HG02970 (cell line): ENCODE data around the gene ZNF469.

Experiments
- ATAC-seq: cut with Tn5 transposase; IDR thresholded peaks from one replicate; pipeline ENCODE4 v1.9.1; 2021; ENCODE audit warnings: mild to moderate bottlenecking, moderate library complexity, moderate number of reproducible peaks; ENCODE audit not compliant: unreplicated experiment, low FRiP score

The ZNF469 gene

DNA sequence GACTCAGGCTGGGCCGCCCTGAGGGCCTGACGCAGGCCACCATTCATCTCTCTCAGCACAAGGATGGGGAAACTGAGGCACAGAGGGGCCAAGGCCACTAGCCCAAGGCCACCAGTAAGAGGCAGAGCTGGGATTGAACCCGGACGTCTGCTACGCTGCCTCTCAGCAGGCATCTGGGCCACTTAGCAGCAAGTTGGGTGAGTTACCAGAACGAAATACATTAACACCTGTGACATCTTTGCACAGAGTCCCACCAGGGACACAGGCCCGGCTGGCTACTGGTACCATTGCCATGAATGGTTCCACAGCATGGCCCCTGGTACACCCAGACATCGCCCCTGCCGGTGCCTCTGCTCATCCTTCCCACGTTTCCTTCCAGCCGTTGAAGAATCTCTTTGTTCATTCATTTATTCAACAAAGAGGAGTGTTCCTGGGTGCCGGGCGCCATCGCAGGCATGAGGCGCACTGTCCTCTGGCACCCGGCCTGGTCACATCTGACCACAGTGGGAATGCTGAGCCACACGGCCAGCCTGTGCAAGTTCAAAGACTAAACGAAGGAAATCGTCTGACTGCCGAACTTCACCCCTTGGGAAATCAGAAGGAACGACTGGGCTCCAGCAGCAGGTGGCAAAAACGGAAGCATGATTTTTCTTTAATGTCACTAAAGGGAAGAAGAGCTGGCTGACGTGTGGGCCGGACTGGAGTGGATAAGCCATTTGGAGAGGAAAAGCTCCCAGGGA is 7.4 kb upstream of the ZNF469 start:
- ATAC-seq = no peak

DNA sequence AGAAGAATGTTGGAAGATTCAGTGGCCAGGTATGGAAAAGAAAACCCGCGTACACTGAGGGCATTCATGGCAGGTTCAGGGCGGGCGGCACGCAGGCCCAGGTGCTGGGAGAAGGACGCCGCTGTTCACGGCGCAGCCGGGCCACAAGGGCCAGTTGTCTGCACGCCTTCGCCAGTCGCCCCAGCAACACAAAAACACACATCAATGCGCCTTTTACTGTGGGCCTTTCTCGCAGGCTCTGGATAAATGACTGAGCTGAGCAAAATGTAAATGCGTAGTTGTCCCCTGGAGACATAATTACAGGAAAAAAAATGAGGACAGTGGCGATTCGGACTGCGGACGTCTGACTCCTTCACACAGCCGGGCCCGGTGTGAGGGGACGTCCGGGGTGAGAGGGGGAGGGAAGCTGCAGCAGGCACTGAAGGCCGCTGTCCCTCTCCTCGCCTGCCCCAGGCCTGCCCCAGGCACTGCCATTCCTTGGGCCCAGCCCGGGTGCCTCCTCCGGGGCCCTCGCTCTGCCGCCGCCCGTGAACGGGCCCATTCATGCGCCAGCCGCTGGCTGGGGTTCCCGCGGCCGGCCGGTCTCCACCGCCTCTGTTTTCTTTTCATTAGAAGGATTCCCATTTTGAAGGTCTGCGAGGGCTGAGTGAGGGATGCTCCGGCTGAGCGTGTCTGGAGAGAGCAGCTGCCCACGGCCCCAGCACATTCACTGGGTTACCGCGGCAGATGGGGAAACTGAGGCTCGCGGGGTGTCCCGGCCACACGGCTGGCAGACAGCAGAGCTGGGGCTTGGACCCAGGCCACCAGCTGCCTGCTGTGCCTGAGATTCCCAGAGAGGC is 6.5 kb upstream of the ZNF469 start:
- no peak for ATAC-seq

DNA sequence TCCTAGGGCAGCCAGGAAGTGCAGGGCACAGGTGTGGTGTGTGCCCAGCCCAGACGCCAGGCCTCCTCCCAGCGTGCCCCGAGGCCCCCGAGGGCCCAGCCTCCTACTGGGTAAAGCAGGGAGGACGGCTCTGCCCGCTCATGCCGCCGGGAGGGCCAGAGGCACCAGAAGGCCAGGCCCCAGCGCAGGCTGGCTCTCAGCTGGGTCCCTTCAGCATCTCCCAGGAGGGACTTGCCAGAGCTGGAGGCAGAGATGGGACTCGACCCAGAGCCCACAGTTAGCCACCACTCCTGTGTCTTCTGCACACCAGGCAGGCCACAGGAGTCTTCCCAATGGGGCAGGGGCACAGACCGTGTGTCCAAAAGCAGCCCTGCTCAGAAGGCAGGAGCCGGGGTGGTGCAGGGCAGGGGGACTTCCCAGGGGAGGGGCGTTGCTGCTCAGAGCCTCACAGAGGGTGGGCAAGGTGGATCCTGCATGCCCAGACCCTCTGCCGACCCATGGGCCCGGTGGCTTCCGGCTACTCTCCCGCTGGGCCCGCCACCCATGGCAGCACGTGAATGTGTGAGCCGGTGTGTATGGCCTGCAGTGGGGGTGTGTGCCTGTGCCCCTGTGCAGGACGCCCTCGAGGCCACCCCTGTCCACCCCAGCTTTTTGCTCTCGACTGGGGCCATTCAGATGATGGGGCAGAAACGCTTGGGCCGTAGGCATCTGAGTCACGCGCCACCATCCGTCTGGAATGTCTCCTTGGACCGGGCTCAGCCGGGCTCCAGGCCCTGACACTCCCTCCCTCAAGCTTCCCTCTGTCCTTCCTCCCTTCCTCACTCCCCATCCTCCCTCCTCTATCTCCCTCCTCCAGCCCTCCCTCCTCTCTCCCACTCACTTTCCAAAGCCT is 5.7 kb upstream of the ZNF469 start:
- no peak for ATAC-seq

DNA sequence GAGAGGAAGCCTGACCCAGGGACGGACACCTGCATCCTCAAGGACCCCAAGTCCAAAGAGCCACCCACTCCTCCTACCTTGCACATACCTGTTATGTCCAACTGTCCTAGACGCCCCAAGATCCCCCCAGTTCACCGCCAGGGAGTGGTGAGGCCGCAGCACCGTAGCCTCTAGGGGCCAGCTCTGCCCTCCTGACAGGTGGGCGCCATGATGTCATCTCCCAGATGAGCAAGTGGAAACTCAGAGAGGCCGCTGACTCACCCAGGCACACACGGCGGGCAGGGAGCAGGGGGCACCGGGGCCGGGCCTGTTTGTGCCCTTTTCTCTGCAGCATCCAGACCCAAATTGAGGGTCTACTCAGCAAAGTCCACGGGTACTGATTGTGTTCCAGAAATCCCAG is 4.8 kb upstream of the ZNF469 start:
- ATAC-seq = no peak

DNA sequence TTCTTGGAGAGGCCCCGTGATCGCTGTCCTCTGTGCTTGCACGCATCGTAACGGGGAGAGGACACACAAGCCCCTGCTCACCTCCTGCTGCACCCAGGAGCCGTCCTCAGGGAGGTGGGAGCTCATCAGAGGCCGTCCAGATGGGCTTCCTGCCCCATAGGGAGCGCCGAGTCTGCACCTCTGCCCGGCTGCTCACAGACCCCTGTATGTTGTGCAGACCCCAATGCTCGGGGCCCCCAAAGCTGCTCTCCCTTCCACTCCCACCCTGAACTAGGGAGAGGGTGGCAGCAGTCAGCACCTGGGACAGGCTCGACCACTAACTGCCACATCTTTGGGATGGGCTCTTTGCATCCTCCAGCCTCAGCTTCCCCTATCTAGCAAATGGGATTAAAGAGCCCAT is 4.4 kb upstream of the ZNF469 start:
- no peak for ATAC-seq

DNA sequence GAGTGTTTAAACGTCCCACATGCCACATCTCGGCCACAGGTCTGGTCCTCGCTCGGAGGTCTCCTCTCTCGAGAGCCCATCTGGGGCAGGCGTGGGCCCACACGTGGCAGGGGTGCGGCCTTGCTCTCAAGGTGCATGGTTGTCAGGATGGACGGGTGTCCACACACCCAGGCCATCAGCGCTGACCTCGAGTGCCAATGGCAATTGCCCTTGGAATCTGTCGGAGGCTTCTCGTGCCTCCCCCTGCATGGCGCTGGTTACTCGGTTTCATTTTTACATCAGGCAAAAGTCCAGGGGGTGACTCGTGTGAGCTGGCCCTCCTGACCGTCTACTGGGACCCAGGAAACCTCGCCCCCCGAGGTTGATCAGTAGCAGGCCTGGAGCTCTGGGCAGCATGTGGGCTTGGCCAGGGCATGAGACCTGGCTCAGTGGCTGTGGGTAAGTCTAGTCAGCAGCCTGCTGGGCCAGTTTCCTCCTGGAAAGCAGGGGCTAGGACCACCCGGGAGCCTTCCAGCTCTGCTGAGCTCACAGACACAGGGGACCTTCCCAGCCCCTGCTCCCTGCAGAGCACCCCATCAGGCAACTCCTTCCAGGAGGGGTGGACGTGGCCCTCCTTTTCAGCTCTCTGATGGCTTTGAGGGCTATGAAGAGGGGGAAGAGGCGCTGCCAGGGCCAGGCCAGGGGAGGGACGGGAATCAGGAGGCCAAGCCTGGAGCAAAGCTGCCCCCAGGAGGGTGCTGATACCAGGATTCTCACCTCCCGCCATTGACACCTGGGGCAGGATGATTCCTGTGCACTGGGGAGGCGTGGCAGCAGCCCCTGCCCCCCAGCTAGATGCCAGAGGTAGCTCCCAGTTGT is 3.7 kb upstream of the ZNF469 start:
- no peak for ATAC-seq

DNA sequence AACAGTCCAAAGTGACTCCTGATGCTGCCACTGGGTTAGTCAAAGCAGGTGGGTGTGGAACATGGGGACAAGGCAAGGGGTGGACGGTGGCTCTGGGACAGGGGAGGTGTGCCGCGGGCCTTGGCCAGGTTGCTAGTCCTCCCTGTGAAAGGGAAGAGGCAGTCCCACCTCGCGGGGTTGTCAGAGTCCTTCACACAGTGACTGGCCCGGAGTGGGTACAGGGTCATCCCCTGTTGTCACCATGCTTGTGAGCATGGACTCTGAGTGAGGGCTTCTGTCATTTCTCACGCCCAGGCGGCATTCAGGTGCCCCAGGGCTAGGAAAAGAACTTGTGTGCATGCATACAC is 3.1 kb upstream of the ZNF469 start:
- ATAC-seq = no peak

DNA sequence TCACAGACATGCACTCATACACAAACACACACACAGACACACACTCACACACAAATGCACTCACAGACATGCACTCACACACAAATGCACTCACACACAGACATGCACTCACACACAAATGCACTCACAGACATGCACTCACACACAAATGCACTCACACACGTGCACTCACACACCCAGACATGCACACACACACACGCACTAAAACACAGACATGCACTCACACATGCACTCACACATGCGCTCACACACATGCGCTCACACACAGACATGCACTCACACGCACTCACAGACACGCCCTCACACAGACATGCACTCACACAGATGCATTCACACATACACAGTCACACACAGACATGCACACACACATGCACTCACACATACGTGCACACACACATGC is 2.7 kb upstream of the ZNF469 start:
- no peak for ATAC-seq

DNA sequence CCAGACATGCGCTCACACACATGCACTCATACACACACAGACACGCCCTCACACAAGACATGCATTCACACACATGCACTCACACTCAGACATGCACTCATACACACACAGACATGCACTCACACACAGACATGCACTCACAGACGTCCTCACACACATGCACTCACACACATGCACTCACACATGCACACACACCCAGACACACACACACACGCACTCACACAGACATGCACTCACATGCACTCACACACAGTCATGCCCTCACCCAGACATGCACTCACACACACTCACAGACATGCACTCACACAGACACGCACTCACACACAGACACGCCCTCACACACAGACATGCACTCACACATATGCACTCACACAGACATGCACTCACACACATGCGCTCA is 2.1 kb upstream of the ZNF469 start:
- no peak for ATAC-seq

DNA sequence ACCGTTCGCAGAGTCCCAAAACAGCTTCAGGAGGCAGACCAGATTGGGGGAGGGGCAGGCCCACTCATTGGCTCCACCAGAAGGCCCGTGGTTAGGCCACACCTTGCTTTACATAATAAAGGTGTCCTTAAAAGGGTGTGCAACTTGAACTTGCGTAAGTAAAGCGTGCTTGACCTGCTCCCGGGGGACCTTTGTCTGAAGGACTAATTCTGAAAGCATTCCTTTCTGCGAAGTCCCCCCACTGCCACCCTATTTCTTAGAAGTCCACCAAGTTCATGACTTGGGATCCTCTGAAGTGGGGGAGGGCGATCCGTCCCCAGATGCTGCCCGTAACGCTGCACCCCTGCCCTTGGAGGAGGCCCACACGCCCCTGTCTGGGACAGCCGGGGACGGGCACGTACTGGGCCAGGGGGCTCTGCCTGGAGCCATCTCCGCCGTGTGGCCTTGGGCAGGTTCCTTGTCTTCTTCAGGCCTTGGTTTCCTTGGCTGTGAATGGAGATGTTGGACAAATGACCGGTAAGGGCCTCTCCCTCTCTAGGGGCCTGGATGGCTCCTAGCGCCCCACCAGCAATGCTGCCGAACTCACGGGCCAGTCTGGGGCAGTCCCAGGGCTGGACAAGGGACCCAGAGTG is 823 bp upstream of the ZNF469 start:
- ATAC-seq = no peak

DNA sequence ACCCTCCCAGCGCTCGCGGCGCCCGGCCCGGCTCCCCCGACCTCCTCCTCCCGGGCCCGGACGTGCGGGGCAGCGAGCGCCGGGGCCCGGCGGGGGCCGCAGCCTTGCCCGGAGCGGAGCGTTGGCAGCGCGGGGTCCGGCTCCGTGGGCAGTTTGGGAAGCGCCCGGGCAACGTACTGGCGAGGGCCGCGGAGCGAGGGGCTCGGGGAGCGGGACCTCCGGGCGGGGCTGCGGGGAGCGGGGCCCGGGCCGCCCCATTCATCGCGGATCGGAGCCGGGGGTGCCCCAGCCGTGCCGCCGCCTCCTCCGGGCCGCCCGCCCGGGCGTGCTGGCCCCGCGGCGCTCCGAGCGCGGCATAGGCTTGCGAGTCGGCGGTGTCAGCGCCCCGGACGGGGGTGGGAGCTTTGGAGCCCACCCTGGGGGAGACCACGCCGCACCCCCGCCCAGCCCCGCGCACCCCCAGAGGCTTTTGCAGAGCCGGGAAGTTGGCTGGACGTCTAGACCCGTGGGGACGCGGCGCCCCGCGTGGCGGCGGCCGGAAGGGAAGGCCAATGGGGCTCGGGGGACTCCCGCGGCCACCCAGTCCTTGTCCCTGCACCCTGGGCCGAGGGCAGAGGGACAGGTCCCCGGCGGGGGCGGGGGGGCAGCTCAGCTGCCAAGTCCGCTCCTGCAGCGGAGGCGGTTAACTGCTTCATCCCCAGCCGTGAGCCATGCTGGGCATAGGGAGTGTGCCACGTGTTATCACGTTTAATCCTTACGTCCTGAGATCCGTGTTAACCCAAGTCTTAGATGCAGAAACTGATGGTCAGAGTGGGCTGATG is 852 bp downstream of the ZNF469 start:
- no peak for ATAC-seq

DNA sequence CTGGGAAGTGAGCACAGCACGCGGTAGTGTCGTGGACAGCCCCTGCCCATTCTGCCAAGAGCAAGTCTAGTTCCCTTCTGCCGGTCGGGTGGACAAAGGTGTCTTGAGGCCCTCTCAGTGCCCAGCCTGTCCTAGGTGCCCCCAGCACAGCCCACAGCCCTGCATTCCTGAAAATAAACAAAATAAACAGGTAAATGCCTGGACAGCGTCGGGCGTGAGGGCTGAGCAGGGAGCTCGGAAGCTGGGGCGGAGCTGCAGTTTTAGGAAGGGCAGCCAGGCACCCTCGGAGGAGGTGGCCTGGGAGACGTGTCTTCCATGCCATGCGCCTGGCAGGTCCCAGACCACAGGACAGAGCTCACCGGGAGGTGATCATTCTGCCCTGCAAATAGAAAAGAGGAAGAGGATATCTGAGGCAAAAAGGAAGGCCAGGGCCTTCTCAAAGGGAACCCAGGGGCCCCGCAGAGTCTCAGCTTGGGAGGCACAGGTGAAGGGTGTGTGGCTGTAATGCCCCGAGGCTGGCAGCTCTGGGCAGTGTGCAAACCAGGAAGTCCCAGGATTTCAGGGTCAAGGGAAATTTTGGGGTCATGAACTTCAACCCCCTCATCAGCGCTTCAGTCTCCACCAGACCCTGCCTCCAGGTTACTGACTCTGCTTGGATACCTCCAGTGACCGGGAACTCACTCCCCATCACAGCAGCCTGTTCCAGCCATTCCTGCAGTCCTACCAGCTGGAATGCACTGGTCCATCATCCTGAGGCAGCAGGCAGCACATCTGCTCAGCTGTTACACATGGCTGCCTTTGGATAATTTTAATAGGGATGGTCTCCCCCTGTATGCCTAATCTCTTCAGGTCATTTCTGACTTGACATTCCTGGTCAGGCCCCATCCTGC is 1.7 kb downstream of the ZNF469 start:
- ATAC-seq = no peak

DNA sequence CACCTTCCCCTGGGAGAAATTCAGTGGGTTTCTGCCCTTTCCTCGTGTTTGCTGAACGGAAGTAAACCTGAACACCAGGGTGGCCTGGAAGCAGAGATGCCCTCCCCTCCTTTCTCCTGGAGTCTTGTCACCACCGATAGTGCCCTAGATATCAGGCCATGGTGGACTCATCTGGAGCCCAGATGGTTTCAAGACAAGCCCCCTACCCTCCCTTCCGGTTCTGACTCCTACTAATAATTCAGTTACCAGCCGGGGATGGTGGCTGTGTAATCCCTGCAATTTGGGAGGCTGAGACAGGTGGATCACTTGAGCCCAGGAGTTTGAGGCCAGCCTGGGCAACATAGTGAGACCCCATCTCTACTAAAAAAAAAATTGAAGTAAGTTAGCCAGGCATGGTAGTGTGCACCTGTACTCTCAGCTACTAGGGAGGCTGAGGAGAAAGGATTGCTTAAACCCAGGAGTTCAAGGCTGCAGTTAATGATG is 2.4 kb downstream of the ZNF469 start:
- no peak for ATAC-seq

DNA sequence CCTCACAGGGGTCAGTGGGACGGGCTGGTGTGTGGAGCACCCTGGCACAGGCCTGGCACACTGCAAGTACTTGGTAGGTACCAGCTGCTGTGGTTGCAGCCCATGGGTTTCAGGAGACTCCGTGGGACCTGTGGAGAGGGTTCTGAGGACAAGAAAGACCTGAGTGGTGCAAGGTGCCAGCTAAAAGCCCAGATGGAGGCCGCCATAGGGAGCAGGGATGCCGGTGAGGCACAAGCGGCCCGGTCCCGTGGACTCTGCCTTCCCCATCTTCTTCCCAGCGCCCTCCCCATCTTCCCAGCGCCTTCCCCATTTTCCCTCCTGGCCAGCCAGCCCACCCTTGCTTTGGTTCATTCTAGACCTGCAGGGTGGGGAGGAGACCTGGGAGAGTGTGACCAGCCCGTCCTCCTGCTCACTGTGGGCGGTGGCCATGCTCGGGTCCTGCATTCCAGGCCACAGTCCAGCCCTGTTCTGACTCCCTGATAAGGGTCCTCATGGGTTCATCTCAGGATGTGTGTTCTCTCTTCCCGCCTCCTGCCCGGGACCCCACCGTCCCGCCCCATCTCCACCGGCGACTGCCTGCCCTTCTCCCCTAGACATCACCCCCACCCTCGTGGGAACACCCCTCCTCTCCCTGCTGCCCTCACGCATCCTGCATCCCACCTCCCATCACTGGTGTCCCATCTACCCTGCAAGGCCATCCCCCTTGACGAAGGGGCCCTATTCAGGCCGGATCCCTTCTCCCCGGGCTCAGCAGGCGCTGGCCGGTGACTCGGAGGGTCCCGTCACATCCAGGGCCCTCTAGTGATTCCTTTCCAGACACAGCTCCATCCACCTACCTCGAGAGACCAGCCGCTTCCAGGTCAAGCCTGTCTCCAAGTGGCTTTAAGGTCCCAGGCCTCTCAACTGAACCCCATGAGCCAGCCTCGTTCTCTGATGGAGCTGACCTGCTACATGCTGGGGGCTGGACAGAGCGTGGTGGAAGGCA is 3.4 kb downstream of the ZNF469 start:
- no peak for ATAC-seq

DNA sequence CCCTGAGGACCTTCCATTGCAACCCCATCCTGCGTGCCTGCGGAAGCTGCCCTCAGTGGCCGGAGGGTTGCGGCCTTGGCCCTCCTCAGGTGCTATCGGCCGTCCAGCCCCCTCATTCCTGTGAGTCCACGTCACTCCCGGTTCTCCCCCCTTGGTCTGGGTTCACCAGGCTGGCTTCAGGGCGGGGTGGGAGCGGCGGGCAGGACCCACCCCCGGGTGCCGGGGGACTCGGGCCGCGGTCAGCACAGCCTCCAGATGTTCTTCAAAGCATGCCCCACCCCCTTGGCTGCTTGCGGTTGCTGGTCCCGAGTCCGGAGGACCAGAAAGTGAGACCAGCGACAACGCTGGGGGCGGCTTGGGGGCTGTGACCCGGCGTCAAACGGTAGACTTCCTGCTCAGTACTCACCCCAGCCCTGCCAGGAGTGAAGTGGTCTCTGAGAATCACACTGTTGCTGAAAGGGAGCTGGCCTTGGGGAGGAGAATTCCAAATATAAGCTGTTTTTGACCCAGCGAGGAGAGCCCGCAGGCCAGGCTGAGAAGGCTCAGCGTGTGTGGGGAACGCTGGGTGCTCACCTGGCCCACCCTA is 4.5 kb downstream of the ZNF469 start:
- no peak for ATAC-seq

DNA sequence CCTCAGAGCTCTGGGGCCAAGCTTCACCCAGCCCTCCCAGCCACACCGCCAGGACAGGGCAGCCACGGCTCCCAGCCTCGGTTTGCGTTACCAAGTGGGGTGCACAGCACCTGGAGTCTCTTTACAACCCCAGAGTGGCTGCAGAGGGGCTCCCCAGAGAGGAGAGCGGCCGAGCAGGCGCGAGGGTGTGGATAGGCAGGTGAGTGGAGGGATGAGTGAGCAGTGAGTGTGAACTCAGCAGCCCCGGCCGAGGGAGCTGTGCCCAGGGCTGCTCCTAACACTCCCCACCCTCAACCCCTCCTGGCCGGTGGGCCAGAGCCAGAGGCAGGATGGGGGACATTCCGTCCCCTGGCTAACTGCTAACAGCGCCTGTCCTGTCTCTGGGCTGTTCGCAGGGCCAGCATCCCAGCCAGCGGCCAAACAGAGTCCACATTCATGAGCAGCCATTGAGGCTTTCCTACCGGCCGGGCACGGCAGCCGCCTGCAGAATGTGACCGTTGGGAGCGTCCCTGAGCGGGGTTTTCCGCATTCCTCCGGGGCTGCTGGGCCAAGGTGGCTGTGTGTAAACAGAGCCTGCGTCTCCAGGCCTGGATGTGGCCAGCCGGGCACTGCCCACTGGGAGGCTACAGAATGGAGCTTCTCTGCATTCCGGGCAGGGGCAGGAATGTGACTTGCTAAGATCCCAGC is 5.3 kb downstream of the ZNF469 start:
- no peak for ATAC-seq
